ENCODE results near the gene ZCCHC10.

- TF ChIP-seq CTCF (IDR thresholded peaks at IDR 0.05) = no peak
- no peak for TF ChIP-seq POLR2A (IDR thresholded peaks at IDR 0.05)
Measured at GRCh38 chr5:132981288-132981687, 45.1 kb downstream of the ZCCHC10 start.
